ENCODE measurements around the gene PCDHGA7.

DNA sequence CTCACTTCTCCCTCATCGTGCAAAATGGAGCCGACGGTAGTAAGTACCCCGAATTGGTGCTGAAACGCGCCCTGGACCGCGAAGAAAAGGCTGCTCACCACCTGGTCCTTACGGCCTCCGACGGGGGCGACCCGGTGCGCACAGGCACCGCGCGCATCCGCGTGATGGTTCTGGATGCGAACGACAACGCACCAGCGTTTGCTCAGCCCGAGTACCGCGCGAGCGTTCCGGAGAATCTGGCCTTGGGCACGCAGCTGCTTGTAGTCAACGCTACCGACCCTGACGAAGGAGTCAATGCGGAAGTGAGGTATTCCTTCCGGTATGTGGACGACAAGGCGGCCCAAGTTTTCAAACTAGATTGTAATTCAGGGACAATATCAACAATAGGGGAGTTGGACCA is 48.7 kb downstream of the PCDHGA7 start:
- TF ChIP-seq, protein P1, sequence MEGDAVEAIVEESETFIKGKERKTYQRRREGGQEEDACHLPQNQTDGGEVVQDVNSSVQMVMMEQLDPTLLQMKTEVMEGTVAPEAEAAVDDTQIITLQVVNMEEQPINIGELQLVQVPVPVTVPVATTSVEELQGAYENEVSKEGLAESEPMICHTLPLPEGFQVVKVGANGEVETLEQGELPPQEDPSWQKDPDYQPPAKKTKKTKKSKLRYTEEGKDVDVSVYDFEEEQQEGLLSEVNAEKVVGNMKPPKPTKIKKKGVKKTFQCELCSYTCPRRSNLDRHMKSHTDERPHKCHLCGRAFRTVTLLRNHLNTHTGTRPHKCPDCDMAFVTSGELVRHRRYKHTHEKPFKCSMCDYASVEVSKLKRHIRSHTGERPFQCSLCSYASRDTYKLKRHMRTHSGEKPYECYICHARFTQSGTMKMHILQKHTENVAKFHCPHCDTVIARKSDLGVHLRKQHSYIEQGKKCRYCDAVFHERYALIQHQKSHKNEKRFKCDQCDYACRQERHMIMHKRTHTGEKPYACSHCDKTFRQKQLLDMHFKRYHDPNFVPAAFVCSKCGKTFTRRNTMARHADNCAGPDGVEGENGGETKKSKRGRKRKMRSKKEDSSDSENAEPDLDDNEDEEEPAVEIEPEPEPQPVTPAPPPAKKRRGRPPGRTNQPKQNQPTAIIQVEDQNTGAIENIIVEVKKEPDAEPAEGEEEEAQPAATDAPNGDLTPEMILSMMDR (IDR thresholded peaks at IDR 0.05 in 8 of 11, conservative IDR thresholded peaks at IDR 0.05 in 3 of 11), result no peak
- TF ChIP-seq POLR2A (IDR thresholded peaks at IDR 0.05), result no peak
- peak in 1 of 3 donors; percentile 37 for TF ChIP-seq POLR2AphosphoS5 (IDR thresholded peaks at IDR 0.05)

Data from spleen (tissue), 7 donors.